Karpas-422 (cell line): Measurements from ENCODE around the gene CEMIP. TPM values are rescaled to one million over a fixed set of nuclear protein-coding genes. Genes with fewer than 3 reads are reported as not detected.
A peak's percentile ranks its signal among the peaks of the same experiment; 100 is the strongest.

Experiments used
- DNase-seq: peaks from one replicate; pipeline ENCODE4 v3.0.0-alpha.2; 2015
- H2AFZ ChIP-seq: fragments of 200-600 bp; sonication (generic); 2 replicates; pipeline ENCODE4 v1.6.1; 2014; ENCODE audit warnings: antibody characterized with exemption, low read length, mixed read lengths
- H3K27ac ChIP-seq: fragments of 200-600 bp; sonication (generic); 2 replicates; pipeline ENCODE4 v1.5.1; 2014; ENCODE audit warnings: mild to moderate bottlenecking, low read length, moderate library complexity
- H3K27me3 ChIP-seq: fragments of 200-600 bp; sonication (generic); 2 replicates; pipeline ENCODE4 v1.6.1; 2014; ENCODE audit warnings: low read length, mixed read lengths
- H3K36me3 ChIP-seq: fragments of 200-600 bp; sonication (generic); 2 replicates; pipeline ENCODE4 v1.6.1; 2014; ENCODE audit warnings: low read length, mixed read lengths; ENCODE audit not compliant: insufficient read depth
- H3K4me1 ChIP-seq: fragments of 200-600 bp; sonication (generic); 2 replicates; pipeline ENCODE4 v1.6.1; 2014; ENCODE audit warnings: mild to moderate bottlenecking, low read length, mixed read lengths
- H3K4me2 ChIP-seq: fragments of 200-600 bp; sonication (generic); 2 replicates; pipeline ENCODE4 v1.6.1; 2014; ENCODE audit warnings: low read length, low read depth, mild to moderate bottlenecking; ENCODE audit not compliant: poor library complexity, severe bottlenecking
- H3K4me3 ChIP-seq: fragments of 200-600 bp; sonication (generic); 2 replicates; pipeline ENCODE4 v1.5.1; 2014; ENCODE audit warnings: mild to moderate bottlenecking, antibody characterized with exemption, low read length, mixed read lengths
- H3K79me2 ChIP-seq: fragments of 200-600 bp; sonication (generic); 2 replicates; pipeline ENCODE4 v1.6.1; 2014; ENCODE audit warnings: mild to moderate bottlenecking, low read length, mixed read lengths
- H3K9ac ChIP-seq: fragments of 200-600 bp; sonication (generic); 2 replicates; pipeline ENCODE4 v1.6.0; 2014; ENCODE audit warnings: low read length
- H3K9me2 ChIP-seq: fragments of 200-600 bp; sonication (generic), shearing (Covaris generic); replicated peaks from 2 replicates; pipeline ENCODE4 v1.6.0; 2014; ENCODE audit warnings: mild to moderate bottlenecking, low read length, moderate library complexity; ENCODE audit not compliant: insufficient read depth
- H3K9me3 ChIP-seq: fragments of 300-700, 200-600 bp; sonication (generic); 2 replicates; pipeline ENCODE4 v1.6.1; 2014; ENCODE audit warnings: low read length, mixed read lengths
- H4K20me1 ChIP-seq: fragments of 200-600 bp; sonication (generic); 2 replicates; pipeline ENCODE4 v1.6.1; 2014; ENCODE audit warnings: mild to moderate bottlenecking, antibody characterized with exemption, low read length, low read depth; ENCODE audit not compliant: insufficient read depth
- total RNA-seq: library from RNA; depleted of rRNA; stranded (reverse); fragments of >200 nt; shearing (Covaris generic); gene quantifications from 2 replicates; pipeline ENCODE4 v1.2.3, GENCODE V29; 2014; ENCODE audit warnings: low replicate concordance

Gene CEMIP
- total RNA-seq, 1 experiment from 2014 or later = not detected

DNA sequence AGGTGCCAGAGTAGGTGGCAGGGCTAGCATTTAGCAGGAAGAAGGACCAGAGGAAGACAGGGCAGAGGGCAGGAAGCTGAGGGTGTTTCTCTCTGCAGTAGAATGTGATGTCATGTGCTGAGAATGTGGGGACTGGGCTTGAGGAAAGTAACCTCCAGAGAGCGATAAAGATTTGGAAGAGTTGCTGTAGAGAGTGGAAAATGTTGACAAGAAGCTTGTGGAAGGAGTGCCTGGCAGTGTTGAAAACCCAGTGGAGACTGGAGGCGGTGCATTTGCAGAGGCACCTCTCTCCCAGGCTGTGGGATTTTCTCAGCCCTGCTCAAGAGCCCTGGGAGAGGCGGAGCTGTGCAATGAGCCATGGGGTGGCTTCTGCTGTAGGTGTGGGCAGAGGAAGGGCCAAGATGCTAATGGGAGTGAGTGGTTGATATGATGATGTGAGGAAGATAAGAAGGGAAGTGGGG is 155.6 kb downstream of the CEMIP start:
- H3K36me3 ChIP-seq = no peaks in the 10 kb centered on the region

DNA sequence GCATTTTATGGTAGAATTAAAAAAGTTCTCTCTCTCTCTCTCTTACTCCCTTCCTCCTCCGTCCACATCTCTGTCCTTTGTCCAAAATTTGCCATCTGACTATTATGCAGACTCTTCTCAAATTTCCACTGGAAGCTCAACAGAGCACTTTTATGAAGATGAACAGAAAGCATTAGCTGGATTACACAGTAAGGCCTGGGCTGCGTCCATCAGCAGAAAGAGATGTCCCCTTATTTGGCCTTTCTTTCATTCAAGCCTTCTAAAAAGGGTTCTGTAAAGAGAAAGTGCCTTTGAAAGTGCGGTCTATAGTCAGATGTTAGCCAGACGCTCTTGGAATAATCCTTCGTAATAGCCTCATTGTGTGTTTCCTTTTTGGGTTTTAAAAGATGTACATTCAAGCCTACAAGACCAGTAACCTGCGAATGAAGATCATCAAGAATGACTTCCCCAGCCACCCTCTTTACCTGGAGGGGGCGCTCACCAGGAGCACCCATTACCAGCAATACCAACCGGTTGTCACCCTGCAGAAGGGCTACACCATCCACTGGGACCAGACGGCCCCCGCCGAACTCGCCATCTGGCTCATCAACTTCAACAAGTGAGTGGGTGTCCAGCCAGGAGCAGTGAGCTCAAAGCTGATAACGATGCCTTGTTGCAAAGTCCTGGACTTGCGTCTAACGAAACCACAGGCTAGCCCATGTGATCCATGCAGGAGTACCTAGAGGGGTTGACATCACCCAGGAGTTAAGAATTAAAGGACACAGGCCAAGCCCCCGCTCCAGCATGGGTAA is 157.3 kb downstream of the CEMIP start:
- Histone ChIP-seq H3K27me3 (no peaks in the 10 kb centered on the region), H2AFZ (no peak overlapping the region), H3K36me3 (no peaks in the 10 kb centered on the region), H3K79me2 (no peaks in the 10 kb centered on the region), H3K9me3 (no peaks in the 10 kb centered on the region), H3K27ac (no peak overlapping the region), H3K9me2 (no peaks in the 10 kb centered on the region), H3K9ac (no peak overlapping the region), H3K4me1 (no peaks in the 10 kb centered on the region), H3K4me2 (no peak overlapping the region), H3K4me3 (no peak overlapping the region), H4K20me1 (no peaks in the 10 kb centered on the region)
- peak; percentile 29 for DNase-seq

More for the DNA sequence above, 155.6 kb downstream of the CEMIP start:
- H3K79me2 ChIP-seq = no peaks in the 10 kb centered on the region
- H3K9me2 ChIP-seq = no peaks in the 10 kb centered on the region
- no peaks in the 10 kb centered on the region for H3K9me3 ChIP-seq
- H3K27me3 ChIP-seq = no peaks in the 10 kb centered on the region
- H2AFZ ChIP-seq = no peak overlapping the region
- H3K4me3 ChIP-seq = no peak overlapping the region
- H3K4me1 ChIP-seq = no peaks in the 10 kb centered on the region
- H3K4me2 ChIP-seq = no peak overlapping the region
- no peaks in the 10 kb centered on the region for H4K20me1 ChIP-seq
- H3K27ac ChIP-seq = no peak overlapping the region
- no peak for DNase-seq
- H3K9ac ChIP-seq = no peak overlapping the region

GRCh38 chr15:80937718-80938117 is 158.5 kb downstream of the CEMIP start:
- Histone ChIP-seq H3K9me3 (no peaks in the 10 kb centered on the region), H3K4me2 (no peak overlapping the region), H3K36me3 (no peaks in the 10 kb centered on the region), H3K27me3 (no peaks in the 10 kb centered on the region), H3K27ac (no peak overlapping the region), H2AFZ (no peak overlapping the region), H3K9ac (no peak overlapping the region), H4K20me1 (no peaks in the 10 kb centered on the region), H3K4me3 (no peak overlapping the region), H3K79me2 (no peaks in the 10 kb centered on the region), H3K4me1 (no peaks in the 10 kb centered on the region), H3K9me2 (no peaks in the 10 kb centered on the region)
- no peak for DNase-seq

DNA sequence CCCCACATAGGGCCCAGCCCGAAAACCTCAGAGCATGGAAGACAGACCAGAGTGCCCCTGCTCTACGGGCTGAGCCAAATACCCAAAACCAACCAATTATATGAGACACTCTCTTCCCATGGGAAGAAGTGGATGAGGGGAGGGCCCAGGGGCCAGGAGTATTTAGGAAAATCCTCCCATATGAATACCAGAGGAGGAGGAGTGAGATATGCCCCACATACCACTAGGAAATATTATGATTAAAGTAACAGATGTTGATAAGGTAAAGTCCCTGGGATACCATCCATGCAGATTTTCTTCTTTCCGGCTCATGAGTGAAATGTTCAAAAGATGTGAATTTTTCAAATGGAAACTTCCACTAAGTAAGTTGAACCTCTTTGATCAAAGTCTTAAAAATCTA is 160.0 kb downstream of the CEMIP start:
- Histone ChIP-seq H3K27me3 (no peaks in the 10 kb centered on the region), H2AFZ (no peak overlapping the region), H4K20me1 (no peaks in the 10 kb centered on the region), H3K9me2 (no peaks in the 10 kb centered on the region), H3K9me3 (no peaks in the 10 kb centered on the region), H3K79me2 (no peaks in the 10 kb centered on the region), H3K4me3 (no peak overlapping the region), H3K9ac (no peak overlapping the region), H3K36me3 (no peaks in the 10 kb centered on the region), H3K4me1 (no peaks in the 10 kb centered on the region), H3K4me2 (no peak overlapping the region), H3K27ac (no peak overlapping the region)
- DNase-seq = peak; percentile 5

GRCh38 chr15:80940331-80940730 is 161.2 kb downstream of the CEMIP start:
- no peaks in the 10 kb centered on the region for H3K9me3 ChIP-seq
- H3K9me2 ChIP-seq = no peaks in the 10 kb centered on the region
- no peaks in the 10 kb centered on the region for H3K27me3 ChIP-seq
- no peak overlapping the region for H3K4me3 ChIP-seq
- peaks cover 2% of the 10 kb centered on the region for H3K4me1 ChIP-seq
- no peak overlapping the region for H2AFZ ChIP-seq
- H4K20me1 ChIP-seq = no peaks in the 10 kb centered on the region
- H3K36me3 ChIP-seq = no peaks in the 10 kb centered on the region
- peak; percentile 6 for DNase-seq
- no peak overlapping the region for H3K4me2 ChIP-seq
- H3K27ac ChIP-seq = no peak overlapping the region
- no peak overlapping the region for H3K9ac ChIP-seq
- no peaks in the 10 kb centered on the region for H3K79me2 ChIP-seq

DNA sequence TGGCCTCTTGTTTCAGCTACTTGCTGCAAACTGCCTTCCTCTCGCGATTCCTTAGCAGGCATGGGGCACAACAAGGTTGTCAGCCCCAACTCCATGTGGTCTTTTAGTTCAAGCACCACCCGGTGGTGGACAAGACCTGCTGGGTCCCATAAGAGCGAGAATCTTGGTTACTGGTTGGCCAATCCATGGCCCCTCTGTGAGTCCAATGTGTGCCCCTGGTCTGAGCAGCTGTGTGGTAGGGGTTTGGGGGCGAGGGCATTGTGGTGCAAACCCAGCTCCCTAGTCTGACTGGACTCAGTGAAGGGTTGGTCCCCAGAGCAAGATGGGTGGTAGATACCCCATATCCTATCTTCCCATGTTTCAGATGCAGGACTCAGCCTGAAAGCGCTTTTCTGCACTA is 161.7 kb downstream of the CEMIP start:
- Histone ChIP-seq H3K4me2 (no peak overlapping the region), H3K27me3 (no peaks in the 10 kb centered on the region), H3K4me3 (no peak overlapping the region), H3K9me2 (no peaks in the 10 kb centered on the region), H3K9me3 (no peaks in the 10 kb centered on the region), H3K9ac (no peak overlapping the region), H4K20me1 (no peaks in the 10 kb centered on the region), H3K36me3 (no peaks in the 10 kb centered on the region), H3K27ac (no peak overlapping the region), H3K4me1 (peaks cover 7% of the 10 kb centered on the region), H2AFZ (no peak overlapping the region), H3K79me2 (no peaks in the 10 kb centered on the region)
- DNase-seq = peak; percentile 29

GRCh38 chr15:80942266-80942665 is 163.1 kb downstream of the CEMIP start:
- H3K4me1 ChIP-seq = peaks cover 14% of the 10 kb centered on the region
- no peak overlapping the region for H3K4me3 ChIP-seq
- no peaks in the 10 kb centered on the region for H3K9me3 ChIP-seq
- no peak overlapping the region for H3K27ac ChIP-seq
- DNase-seq = peak; percentile 26
- H2AFZ ChIP-seq = no peak overlapping the region
- no peaks in the 10 kb centered on the region for H3K27me3 ChIP-seq
- no peaks in the 10 kb centered on the region for H4K20me1 ChIP-seq
- H3K4me2 ChIP-seq = no peak overlapping the region
- no peaks in the 10 kb centered on the region for H3K79me2 ChIP-seq
- H3K9ac ChIP-seq = no peak overlapping the region
- H3K36me3 ChIP-seq = no peaks in the 10 kb centered on the region
- H3K9me2 ChIP-seq = no peaks in the 10 kb centered on the region

DNA sequence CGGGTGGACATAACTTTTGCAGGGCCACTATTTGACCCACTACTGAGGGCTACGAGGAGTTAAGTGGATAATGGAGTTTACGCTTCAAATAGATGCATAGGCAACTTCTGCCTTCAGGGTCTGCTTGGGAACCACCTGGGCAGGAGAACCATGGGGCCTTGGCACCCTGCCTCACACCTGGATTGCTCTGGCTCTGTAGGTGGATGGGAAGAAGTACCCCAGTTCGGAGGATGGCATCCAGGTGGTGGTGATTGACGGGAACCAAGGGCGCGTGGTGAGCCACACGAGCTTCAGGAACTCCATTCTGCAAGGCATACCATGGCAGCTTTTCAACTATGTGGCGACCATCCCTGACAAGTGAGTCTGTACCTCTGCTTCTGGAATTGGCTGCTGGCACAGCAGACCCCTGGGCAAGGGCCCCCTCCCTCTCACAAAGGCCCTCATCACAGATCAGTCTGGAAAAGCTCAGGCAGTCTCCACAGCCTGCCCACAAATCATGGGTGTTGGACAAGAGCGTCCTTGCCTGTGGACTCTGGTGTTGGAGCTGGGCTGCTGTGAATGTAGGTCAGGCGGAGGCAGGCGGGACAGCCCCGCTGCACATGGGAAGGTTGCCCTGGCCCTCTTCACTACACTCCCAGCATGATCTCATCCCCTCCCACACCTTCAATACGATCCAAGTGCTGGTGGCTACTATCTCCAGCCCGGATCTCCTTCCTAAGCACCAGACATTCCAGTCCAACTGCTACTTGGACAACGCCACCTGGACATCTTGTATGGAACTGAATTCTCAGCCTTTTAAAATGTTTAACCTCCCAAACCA is 163.8 kb downstream of the CEMIP start:
- H3K4me3 ChIP-seq = no peak overlapping the region

More for the DNA sequence above, 163.8 kb downstream of the CEMIP start:
- no peaks in the 10 kb centered on the region for H3K79me2 ChIP-seq
- no peak overlapping the region for H3K27ac ChIP-seq
- no peaks in the 10 kb centered on the region for H4K20me1 ChIP-seq
- no peaks in the 10 kb centered on the region for H3K9me2 ChIP-seq
- no peak overlapping the region for H2AFZ ChIP-seq
- no peaks in the 10 kb centered on the region for H3K36me3 ChIP-seq
- H3K4me2 ChIP-seq = no peak overlapping the region
- peaks cover 14% of the 10 kb centered on the region for H3K4me1 ChIP-seq
- no peaks in the 10 kb centered on the region for H3K27me3 ChIP-seq
- peak; percentile 14 for DNase-seq
- H3K9me3 ChIP-seq = no peaks in the 10 kb centered on the region
- H3K9ac ChIP-seq = no peak overlapping the region
